SJSA1 (cell line): ENCODE results near the gene EZR. TPM values are rescaled to one million over a fixed set of nuclear protein-coding genes. Genes with fewer than 3 reads are reported as not detected.
A peak's percentile ranks its signal among the peaks of the same experiment; 100 is the strongest.
"Not testable (repeated sequence)": the region's sequence is repeated elsewhere in the genome, so short reads cannot be mapped to it uniquely, and the experiment has no call there.

Experiments used
- DNase-seq, 2 experiments: peaks; one replicate each; pipeline ENCODE4 v3.0.0-alpha.2; 2015 to 2020; ENCODE audit warnings: low spot score in 2 of 2, low read depth in 1 of 2
- H3K27ac ChIP-seq: fragments of 250-450 bp; sonication (Bioruptor Pico); 2 replicates; pipeline ENCODE4 v1.5.1; 2020; ENCODE audit warnings: mild to moderate bottlenecking, moderate library complexity
- H3K27me3 ChIP-seq: fragments of 250-450 bp; sonication (Bioruptor Pico); replicated peaks from 2 replicates; pipeline ENCODE4 v1.5.1; 2020; ENCODE audit warnings: mild to moderate bottlenecking, moderate library complexity
- H3K36me3 ChIP-seq: fragments of 250-450 bp; sonication (Bioruptor Pico); 2 replicates; pipeline ENCODE4 v1.5.1; 2020; ENCODE audit warnings: mild to moderate bottlenecking
- H3K4me1 ChIP-seq: fragments of 250-450 bp; sonication (Bioruptor Pico); replicated peaks from 2 replicates; pipeline ENCODE4 v1.6.1; 2021; ENCODE audit warnings: mild to moderate bottlenecking
- H3K4me3 ChIP-seq: fragments of 250-450 bp; sonication (Bioruptor Pico); 2 replicates; pipeline ENCODE4 v1.5.1; 2020; ENCODE audit warnings: mild to moderate bottlenecking
- H3K9me3 ChIP-seq: fragments of 250-450 bp; sonication (Bioruptor Pico); replicated peaks from 2 replicates; pipeline ENCODE4 v1.5.1; 2020; ENCODE audit warnings: mild to moderate bottlenecking
- total RNA-seq: library from RNA; depleted of rRNA; stranded (reverse); fragments of >200 nt; shearing (Covaris generic); gene quantifications from 2 replicates; pipeline ENCODE4 v1.2.3, GENCODE V29; 2014

Gene EZR
- total RNA-seq, 1 experiment from 2014 or later: 246 TPM

DNA sequence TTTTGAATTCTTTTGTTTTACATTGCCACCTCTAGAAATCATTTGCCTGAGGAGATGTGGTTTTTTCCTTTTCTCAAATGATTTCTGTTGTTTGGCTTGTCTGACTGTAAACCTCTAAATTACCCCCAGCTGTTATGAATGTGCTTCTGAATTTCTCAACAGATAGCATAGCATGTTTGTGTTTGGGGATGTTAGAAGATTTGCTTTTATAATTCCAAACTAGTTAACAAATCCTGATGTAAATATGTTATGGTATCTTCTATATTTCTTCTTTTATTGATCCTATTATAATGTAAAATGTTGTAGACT, 31.6 kb upstream of the EZR start:
- peaks cover 59% of the 10 kb centered on the region for H3K4me1 ChIP-seq
- H3K9me3 ChIP-seq: no peaks in the 10 kb centered on the region
- no peaks in the 10 kb centered on the region for H3K36me3 ChIP-seq
- no peak for DNase-seq
- no peak overlapping the region for H3K4me3 ChIP-seq
- no peaks in the 10 kb centered on the region for H3K27me3 ChIP-seq
- peak overlapping the region; percentile 99 for H3K27ac ChIP-seq

DNA sequence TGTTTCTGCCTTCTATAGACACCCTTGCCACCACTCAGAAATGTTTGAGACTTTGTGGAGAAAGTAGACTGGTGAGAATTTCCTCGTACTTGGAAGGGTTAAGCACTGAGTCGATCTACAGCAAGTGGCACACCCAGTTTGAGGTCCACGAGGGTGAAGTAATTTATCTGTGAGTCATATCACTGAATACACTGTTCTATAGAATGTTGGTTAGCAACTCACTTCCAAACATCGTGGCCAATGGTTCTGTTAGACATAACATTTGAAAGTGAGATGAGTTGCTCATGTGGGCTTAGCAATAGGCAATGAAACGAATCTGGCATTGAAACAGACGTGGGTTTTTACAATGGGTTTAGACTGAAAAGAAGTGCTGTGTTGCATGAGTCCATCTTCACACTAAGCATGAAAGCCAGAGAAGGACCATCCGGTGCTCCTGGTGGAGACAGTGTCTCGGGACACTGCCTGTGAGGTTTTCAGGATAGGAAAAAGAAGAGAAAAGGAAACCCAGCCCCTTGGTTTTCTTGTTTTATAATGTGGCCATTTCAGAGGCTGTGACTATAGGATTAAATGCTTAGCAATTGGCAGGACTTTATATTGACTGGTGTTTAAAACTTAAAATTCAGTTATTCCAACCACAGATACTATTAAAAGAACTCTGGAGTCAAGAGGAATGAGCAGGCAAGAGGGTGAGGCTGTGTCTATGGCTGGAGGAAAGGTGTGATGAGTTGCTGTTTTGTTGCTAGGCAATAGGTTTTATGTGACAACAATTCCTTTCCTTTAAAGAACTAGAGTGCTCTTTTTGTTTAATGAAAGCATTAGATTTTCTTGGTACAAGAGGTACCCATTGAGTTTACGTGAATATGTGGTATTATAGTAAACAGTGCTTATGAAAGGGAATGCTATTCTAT, 31.0 kb upstream of the EZR start:
- no peaks in the 10 kb centered on the region for H3K36me3 ChIP-seq
- DNase-seq: peak; percentile 84 to 88
- H3K27ac ChIP-seq: peak overlapping the region; percentile 99
- peaks cover 59% of the 10 kb centered on the region for H3K4me1 ChIP-seq
- H3K9me3 ChIP-seq: no peaks in the 10 kb centered on the region
- no peaks in the 10 kb centered on the region for H3K27me3 ChIP-seq
- H3K4me3 ChIP-seq: no peak overlapping the region

DNA sequence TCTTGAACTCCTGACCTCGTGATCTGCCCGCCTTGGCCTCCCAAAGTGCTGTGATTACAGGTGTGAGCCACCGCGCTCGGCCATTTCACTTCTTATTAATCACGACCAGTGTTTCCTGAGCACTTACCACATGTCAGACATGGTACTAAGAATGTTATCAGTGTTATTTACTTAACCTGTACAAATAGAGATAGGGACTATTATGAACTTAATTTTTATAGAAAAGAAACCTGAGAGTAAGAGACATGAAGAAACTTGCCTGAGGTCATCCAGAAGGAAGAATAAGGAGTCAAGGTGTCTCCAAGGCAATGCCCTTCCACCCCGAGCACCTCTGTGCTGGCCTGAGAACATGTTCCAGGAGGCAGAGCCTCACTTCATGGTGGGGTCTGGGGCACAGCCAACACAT, 29.3 kb upstream of the EZR start:
- H3K4me1 ChIP-seq: peaks cover 43% of the 10 kb centered on the region
- H3K36me3 ChIP-seq: no peaks in the 10 kb centered on the region
- H3K27me3 ChIP-seq: no peaks in the 10 kb centered on the region
- no peak overlapping the region for H3K27ac ChIP-seq
- H3K4me3 ChIP-seq: no peak overlapping the region
- H3K9me3 ChIP-seq: no peaks in the 10 kb centered on the region
- no peak for DNase-seq

GRCh38 chr6:158847786-158848185, 28.6 kb upstream of the EZR start:
- Histone ChIP-seq H3K27me3 (no peaks in the 10 kb centered on the region), H3K27ac (no peak overlapping the region)

GRCh38 chr6:158847012-158847529, 27.9 kb upstream of the EZR start:
- H3K4me3 ChIP-seq: no peak overlapping the region
- no peaks in the 10 kb centered on the region for H3K27me3 ChIP-seq
- DNase-seq: no peak
- H3K9me3 ChIP-seq: no peaks in the 10 kb centered on the region
- no peaks in the 10 kb centered on the region for H3K36me3 ChIP-seq
- peaks cover 30% of the 10 kb centered on the region for H3K4me1 ChIP-seq
- no peak overlapping the region for H3K27ac ChIP-seq

More at GRCh38 chr6:158847786-158848185, 28.6 kb upstream of the EZR start:
- H3K9me3 ChIP-seq: no peaks in the 10 kb centered on the region
- peaks cover 37% of the 10 kb centered on the region for H3K4me1 ChIP-seq
- H3K36me3 ChIP-seq: no peaks in the 10 kb centered on the region
- no peak for DNase-seq
- no peak overlapping the region for H3K4me3 ChIP-seq

GRCh38 chr6:158843751-158844683, 24.8 kb upstream of the EZR start:
- no peaks in the 10 kb centered on the region for H3K36me3 ChIP-seq
- H3K27ac ChIP-seq: no peak overlapping the region
- DNase-seq: no peak
- H3K9me3 ChIP-seq: 0 out of 2 replicates have a peak, but pooled peaks cover 2% of the 10 kb centered on the region
- no peaks in the 10 kb centered on the region for H3K27me3 ChIP-seq
- no peak overlapping the region for H3K4me3 ChIP-seq
- H3K4me1 ChIP-seq: 0 out of 2 replicates have a peak, but pooled peaks cover 3% of the 10 kb centered on the region

DNA sequence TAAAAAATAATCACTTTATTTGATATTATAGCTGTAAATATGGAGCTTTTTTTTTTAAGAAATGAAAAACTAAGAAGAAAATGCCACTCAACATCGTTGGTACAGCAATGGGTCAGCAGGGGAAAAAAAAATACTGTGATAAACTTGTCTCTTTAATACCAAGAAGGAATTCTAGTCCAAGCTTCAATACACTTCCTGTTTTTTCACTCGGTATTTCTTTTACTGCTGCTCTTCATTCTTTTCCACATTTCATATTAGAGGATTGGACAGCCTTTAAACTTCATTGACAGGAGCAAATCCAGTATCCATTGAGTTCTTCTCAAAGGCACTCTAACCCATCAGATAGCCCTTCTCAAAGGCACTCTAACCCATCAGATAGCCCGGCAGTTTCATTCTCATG, 22.2 kb upstream of the EZR start:
- Histone ChIP-seq H3K27ac (no peak overlapping the region), H3K36me3 (no peaks in the 10 kb centered on the region), H3K4me3 (no peak overlapping the region), H3K27me3 (no peaks in the 10 kb centered on the region), H3K4me1 (0 out of 2 replicates have a peak, but pooled peaks cover 3% of the 10 kb centered on the region), H3K9me3 (0 out of 2 replicates have a peak, but pooled peaks cover 2% of the 10 kb centered on the region)
- DNase-seq: no peak

GRCh38 chr6:158840465-158840864, 21.3 kb upstream of the EZR start:
- Histone ChIP-seq H3K27ac (no peak overlapping the region), H3K36me3 (no peaks in the 10 kb centered on the region), H3K27me3 (no peaks in the 10 kb centered on the region), H3K4me3 (no peak overlapping the region), H3K9me3 (0 out of 2 replicates have a peak, but pooled peaks cover 2% of the 10 kb centered on the region), H3K4me1 (0 out of 2 replicates have a peak, but pooled peaks cover 3% of the 10 kb centered on the region)
- DNase-seq: no peak

- Histone ChIP-seq H3K4me3 (no peak overlapping the region), H3K9me3 (0 out of 2 replicates have a peak, but pooled peaks cover 2% of the 10 kb centered on the region), H3K27ac (no peak overlapping the region), H3K4me1 (0 out of 2 replicates have a peak, but pooled peaks cover 3% of the 10 kb centered on the region), H3K36me3 (no peaks in the 10 kb centered on the region), H3K27me3 (no peaks in the 10 kb centered on the region)
- DNase-seq: no peak
These were observed 20.6 kb upstream of the EZR start for GRCh38 chr6:158839796-158840195.

- H3K4me3 ChIP-seq, H3K27me3 ChIP-seq, DNase-seq, H3K4me1 ChIP-seq, H3K9me3 ChIP-seq, H3K27ac ChIP-seq, H3K36me3 ChIP-seq: not testable (repeated sequence)
These were observed 19.6 kb upstream of the EZR start for GRCh38 chr6:158838790-158839189.

- 0 out of 2 replicates have a peak, but pooled peaks cover 2% of the 10 kb centered on the region for H3K9me3 ChIP-seq
- 0 out of 2 replicates have a peak, but pooled peaks cover 3% of the 10 kb centered on the region for H3K4me1 ChIP-seq
- no peaks in the 10 kb centered on the region for H3K36me3 ChIP-seq
- DNase-seq: no peak
- H3K27ac ChIP-seq: no peak overlapping the region
- H3K4me3 ChIP-seq: no peak overlapping the region
- H3K27me3 ChIP-seq: no peaks in the 10 kb centered on the region
These were observed 18.8 kb upstream of the EZR start for GRCh38 chr6:158837684-158838625.

DNA sequence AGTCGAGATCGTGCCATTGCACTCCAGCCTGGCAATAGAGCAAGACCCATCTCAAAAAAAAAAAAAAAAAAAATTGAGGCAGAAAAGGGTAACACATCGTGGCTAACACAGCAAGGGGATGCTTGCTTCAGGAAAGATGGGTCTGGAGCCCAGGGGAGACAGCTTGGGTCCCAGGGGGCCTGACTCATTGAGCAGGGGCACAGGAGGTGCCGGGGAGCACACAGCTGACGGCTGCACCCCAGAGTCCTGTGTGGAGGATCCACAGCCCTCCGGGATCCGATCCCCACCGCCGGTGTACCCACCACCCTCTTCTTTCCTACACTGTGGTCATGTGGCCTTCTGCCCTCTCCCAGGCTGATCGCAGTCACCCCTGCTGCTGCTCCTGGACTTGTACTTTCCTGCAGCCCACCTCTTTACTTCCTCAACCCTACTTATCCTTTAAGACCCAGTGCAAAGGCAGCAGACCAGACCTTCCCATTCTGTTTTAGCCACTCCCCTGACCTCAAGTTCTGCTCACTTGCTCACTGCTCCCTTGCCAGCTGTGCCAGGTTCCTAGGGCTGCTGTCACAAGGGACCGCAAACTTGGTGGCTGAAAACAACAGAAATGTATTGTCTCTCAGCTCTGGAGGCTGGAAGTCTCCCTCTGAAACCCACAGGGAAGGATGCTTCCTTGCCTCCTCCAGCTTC, 17.6 kb upstream of the EZR start:
- 0 out of 2 replicates have a peak, but pooled peaks cover 2% of the 10 kb centered on the region for H3K9me3 ChIP-seq
- no peak for DNase-seq
- H3K4me1 ChIP-seq: 0 out of 2 replicates have a peak, but pooled peaks cover 3% of the 10 kb centered on the region
- no peak overlapping the region for H3K27ac ChIP-seq
- no peaks in the 10 kb centered on the region for H3K36me3 ChIP-seq
- H3K4me3 ChIP-seq: no peak overlapping the region
- H3K27me3 ChIP-seq: no peaks in the 10 kb centered on the region
